IMR-90 (cell line): Measurements from ENCODE around the gene LRRC4C. TPM values are rescaled to one million over a fixed set of nuclear protein-coding genes. Genes with fewer than 3 reads are reported as not detected.

Source experiments
- ATAC-seq: fragments of 200-7000 bp; cut with Tn5 transposase; 2 replicates; pipeline ENCODE4 v1.9.1; 2020; ENCODE audit warnings: low read depth, mild to moderate bottlenecking, moderate library complexity
- BruUV-seq: library from RNA; stranded (reverse); fragments of 400-500 nt; replicated peaks from 2 replicates; lab custom pipeline; 2021; lab: Mats Ljungman, UMichigan
- CTCF ChIA-PET: fragments of 300-600 bp; formaldehyde crosslinking; extraction: SDS; loops from one replicate; lab custom pipeline; 2021; ENCODE audit warnings: antibody characterized with exemption; lab: Yijun Ruan, JAX
- POLR2A ChIA-PET: fragments of 300-600 bp; sonication (Branson Sonifier 250); formaldehyde crosslinking; loops from one replicate; lab custom pipeline; 2022; ENCODE audit warnings: antibody characterized with exemption; ENCODE audit not compliant: unreplicated experiment; lab: Charles Lee
- DNase-seq: peaks from one replicate; pipeline ENCODE4 v3.0.0; 2013
- H2AFZ ChIP-seq: replicated peaks from 2 replicates; pipeline ENCODE3; 2013; ENCODE audit warnings: low read length, mild to moderate bottlenecking; ENCODE audit not compliant: poor library complexity
- H2AK5ac ChIP-seq: 2 replicates; pipeline ENCODE4 v1.6.1; 2013; ENCODE audit warnings: low read depth, low read length, inconsistent platforms
- H2AK9ac ChIP-seq: replicated peaks from 2 replicates; pipeline ENCODE3; 2013; ENCODE audit warnings: mild to moderate bottlenecking, low read depth, low read length, moderate library complexity; ENCODE audit not compliant: poor library complexity
- H2BK120ac ChIP-seq: 2 replicates; pipeline ENCODE4 v1.6.1; 2013; ENCODE audit warnings: low read depth, low read length, inconsistent platforms
- H2BK15ac ChIP-seq: 3 replicates; pipeline ENCODE4 v1.6.1; 2013; ENCODE audit warnings: low read depth, low read length, inconsistent platforms
- H2BK20ac ChIP-seq: 2 replicates; pipeline ENCODE4 v1.6.1; 2013; ENCODE audit warnings: low read depth, mild to moderate bottlenecking, inconsistent platforms, low read length, moderate library complexity
- H2BK5ac ChIP-seq: 2 replicates; pipeline ENCODE4 v1.6.1; 2013; ENCODE audit warnings: mild to moderate bottlenecking, low read depth, low read length, inconsistent platforms; ENCODE audit not compliant: poor library complexity, severe bottlenecking
- H3K14ac ChIP-seq: replicated peaks from 2 replicates; pipeline ENCODE4 v1.6.1; 2013; ENCODE audit warnings: low read depth, low read length, inconsistent platforms
- H3K18ac ChIP-seq: 2 replicates; pipeline ENCODE4 v1.6.1; 2013; ENCODE audit warnings: low read depth, low read length, control low read depth
- H3K23ac ChIP-seq: 2 replicates; pipeline ENCODE4 v1.6.1; 2013; ENCODE audit warnings: low read depth, low read length, inconsistent platforms
- H3K27ac ChIP-seq: 2 replicates; pipeline ENCODE4 v1.5.1; 2013; ENCODE audit warnings: mild to moderate bottlenecking, control low read depth, low read length; ENCODE audit not compliant: insufficient read depth
- H3K27me3 ChIP-seq: 2 replicates; pipeline ENCODE4 v1.6.1; 2013; ENCODE audit warnings: low read length; ENCODE audit not compliant: control insufficient read depth, insufficient read depth
- H3K36me3 ChIP-seq: 2 replicates; pipeline ENCODE4 v1.6.1; 2013; ENCODE audit warnings: low read length, mixed read lengths; ENCODE audit not compliant: control insufficient read depth, insufficient read depth
- H3K4ac ChIP-seq: 2 replicates; pipeline ENCODE4 v1.6.1; 2013; ENCODE audit warnings: low read depth, low read length, inconsistent platforms
- H3K4me1 ChIP-seq: 2 replicates; pipeline ENCODE4 v1.6.1; 2013; ENCODE audit warnings: low read length, mixed read lengths; ENCODE audit not compliant: control insufficient read depth, insufficient read depth
- H3K4me2 ChIP-seq: 2 replicates; pipeline ENCODE4 v1.6.1; 2013; ENCODE audit warnings: low read depth, mild to moderate bottlenecking, control low read depth, low read length, moderate library complexity
- H3K4me3 ChIP-seq: 2 replicates; pipeline ENCODE4 v1.5.1; 2013; ENCODE audit warnings: low read depth, mild to moderate bottlenecking, control low read depth, low read length, moderate library complexity; ENCODE audit not compliant: insufficient read depth
- H3K56ac ChIP-seq: 2 replicates; pipeline ENCODE4 v1.6.1; 2013; ENCODE audit warnings: low read length, inconsistent platforms; ENCODE audit not compliant: insufficient read depth; ENCODE audit errors: extremely low read depth
- H3K79me1 ChIP-seq, 2 experiments: 2 replicates each; pipeline ENCODE4 v1.6.1; 2013; ENCODE audit warnings: low read length in 2 of 2, inconsistent platforms in 1 of 2, low read depth in 1 of 2
- H3K9ac ChIP-seq: 2 replicates; pipeline ENCODE4 v1.6.1; 2013; ENCODE audit warnings: low read depth, low read length, control low read depth
- H3K9me1 ChIP-seq: 2 replicates; pipeline ENCODE4 v1.6.1; 2013; ENCODE audit warnings: low read length, inconsistent platforms; ENCODE audit not compliant: insufficient read depth
- H3K9me3 ChIP-seq: 2 replicates; pipeline ENCODE4 v1.6.1; 2013; ENCODE audit warnings: low read length; ENCODE audit not compliant: control insufficient read depth, insufficient read depth
- H4K20me1 ChIP-seq: 2 replicates; pipeline ENCODE4 v1.6.1; 2013; ENCODE audit warnings: low read length, inconsistent platforms; ENCODE audit not compliant: insufficient read depth
- H4K5ac ChIP-seq: 2 replicates; pipeline ENCODE4 v1.6.1; 2013; ENCODE audit warnings: mild to moderate bottlenecking, low read depth, low read length, control low read depth
- H4K8ac ChIP-seq, 2 experiments: 2 replicates each; pipeline ENCODE4 v1.6.1; 2013; ENCODE audit warnings: low read depth in 2 of 2, low read length in 2 of 2, control low read depth in 1 of 2, inconsistent platforms in 1 of 2
- H4K91ac ChIP-seq: 2 replicates; pipeline ENCODE4 v1.6.1; 2013; ENCODE audit warnings: low read depth, low read length, inconsistent platforms; ENCODE audit not compliant: insufficient read depth
- BHLHE40 ChIP-seq: fragments of 150-350 bp; IDR thresholded peaks from 2 replicates; pipeline ENCODE4 v1.6.1; 2016; ENCODE audit warnings: mild to moderate bottlenecking, low read depth, low read length
- CEBPB ChIP-seq: IDR thresholded peaks from 2 replicates; pipeline ENCODE4 v1.6.1; 2012; ENCODE audit warnings: low read depth, low read length, improper control_type of control experiment
- CHD1 ChIP-seq: IDR thresholded peaks from 2 replicates; pipeline ENCODE4 v1.6.1; 2012; ENCODE audit warnings: low read depth, low read length, improper control_type of control experiment
- CTCF ChIP-seq: conservative IDR thresholded peaks from 2 replicates; pipeline ENCODE4 v1.5.1; 2012; ENCODE audit warnings: mild to moderate bottlenecking, low read depth, low read length, improper control_type of control experiment
- ELK1 ChIP-seq: fragments of 150-350 bp; IDR thresholded peaks from 2 replicates; pipeline ENCODE4 v1.6.1; 2016; ENCODE audit warnings: low read depth, mild to moderate bottlenecking, low read length, moderate library complexity, borderline replicate concordance
- FOS ChIP-seq: fragments of 150-350 bp; IDR thresholded peaks from 2 replicates; pipeline ENCODE4 v1.6.1; 2016; ENCODE audit warnings: low read depth, low read length
- MAFK ChIP-seq: IDR thresholded peaks from 2 replicates; pipeline ENCODE4 v1.6.1; 2012; ENCODE audit warnings: low read depth, low read length, improper control_type of control experiment
- MAZ ChIP-seq: IDR thresholded peaks from 2 replicates; pipeline ENCODE4 v1.6.1; 2012; ENCODE audit warnings: low read depth, mild to moderate bottlenecking, low read length, improper control_type of control experiment, moderate library complexity, borderline replicate concordance
- MXI1 ChIP-seq: IDR thresholded peaks from 2 replicates; pipeline ENCODE4 v1.6.1; 2012; ENCODE audit warnings: low read depth, mild to moderate bottlenecking, low read length, moderate library complexity, borderline replicate concordance
- NFE2L2 ChIP-seq: fragments of 150-350 bp; IDR thresholded peaks from 2 replicates; pipeline ENCODE4 v1.6.1; 2016; ENCODE audit warnings: low read depth, mild to moderate bottlenecking, low read length
- POLR2A ChIP-seq: IDR thresholded peaks from 2 replicates; pipeline ENCODE4 v1.6.1; 2012; ENCODE audit warnings: mild to moderate bottlenecking, low read depth, low read length
- RAD21 ChIP-seq: IDR thresholded peaks from 2 replicates; pipeline ENCODE4 v1.6.1; 2012; ENCODE audit warnings: low read length, improper control_type of control experiment
- RCOR1 ChIP-seq: IDR thresholded peaks from 2 replicates; pipeline ENCODE4 v1.6.1; 2012; ENCODE audit warnings: mild to moderate bottlenecking, low read length, improper control_type of control experiment; ENCODE audit not compliant: insufficient replicate concordance
- RFX5 ChIP-seq: IDR thresholded peaks from 2 replicates; pipeline ENCODE4 v1.8.0; 2012; ENCODE audit warnings: low read depth, mild to moderate bottlenecking, low read length, moderate library complexity
- SMC3 ChIP-seq: fragments of 150-350 bp; IDR thresholded peaks from 2 replicates; pipeline ENCODE4 v1.6.1; 2016; ENCODE audit warnings: low read depth, mild to moderate bottlenecking, antibody characterized with exemption, low read length, moderate library complexity
- USF2 ChIP-seq: fragments of 150-350 bp; IDR thresholded peaks from 2 replicates; pipeline ENCODE4 v1.6.1; 2017; ENCODE audit warnings: mild to moderate bottlenecking, antibody characterized with exemption, low read length, low read depth
- WGBS, 2 experiments: methylation state at CpG; one replicate each; pipeline versions ENCODE4 v1.1.5 to v1.1.7; 2013; ENCODE audit warnings: missing lambda C conversion rate in 2 of 2; ENCODE audit not compliant: insufficient read length in 1 of 2; ENCODE audit errors: extremely low coverage in 2 of 2; 5-methylcytosine and 5-hydroxymethylcytosine counted together
- dilution Hi-C: fragments of 300-500 bp; cut with HindIII; formaldehyde crosslinking; loops from one replicate; pipeline ENCODE4 v1.14.3; 2018; ENCODE audit warnings: low sequenced_read_pairs; ENCODE audit not compliant: unreplicated experiment
- in situ Hi-C: fragments of 300-500 bp; cut with MboI; formaldehyde crosslinking; loops from 3 replicates; pipeline ENCODE4 v1.14.3; 2019; ENCODE audit warnings: low sequenced_read_pairs, inconsistent platforms, mixed read lengths
- intact Hi-C: fragments of 100-400 bp; cut with micrococcal nuclease; formaldehyde crosslinking; loops from 2 replicates; pipeline ENCODE4 v1.10.0; 2022
- polyA plus RNA-seq, 3 experiments: library from polyadenylated mRNA; depleted of rRNA; stranded (reverse); fragments of >200 nt; gene quantifications; 2 replicates each; pipeline ENCODE4 v1.2.3, GENCODE V29; 2012; ENCODE audit warnings: low replicate concordance in 1 of 3
- total RNA-seq: library from RNA; depleted of rRNA; stranded (reverse); fragments of >200 nt; gene quantifications from 2 replicates; pipeline ENCODE4 v1.2.3, GENCODE V29; 2012

The LRRC4C gene
- total and polyA plus RNA-seq, 2 of the 4 experiments (the other 2 are of a cell fraction), result under 0.01 to 0.03 TPM

GRCh38 chr11:41384329-41384728, 75.1 kb downstream of the LRRC4C start:
- Histone ChIP-seq H2AK9ac (no peak overlapping the region), H3K4me3 (no peak overlapping the region), H4K91ac (no peak overlapping the region), H4K5ac (no peak overlapping the region), H2BK15ac (no peak overlapping the region), H3K27ac (no peak overlapping the region), H4K20me1 (no peaks in the 10 kb centered on the region), H2AFZ (no peak overlapping the region), H3K4ac (no peak overlapping the region), H2BK5ac (no peak overlapping the region), H3K4me2 (no peak overlapping the region), H3K23ac (no peak overlapping the region), H3K9me3 (peaks cover 3% of the 10 kb centered on the region), H3K27me3 (no peaks in the 10 kb centered on the region), H3K56ac (no peak overlapping the region), H3K9me1 (no peaks in the 10 kb centered on the region), H3K18ac (no peak overlapping the region), H2BK20ac (no peak overlapping the region), H2BK120ac (no peak overlapping the region), H3K79me1 (no peaks in the 10 kb centered on the region), H3K4me1 (no peaks in the 10 kb centered on the region), H2AK5ac (no peak overlapping the region), H3K36me3 (no peaks in the 10 kb centered on the region), H3K9ac (no peak overlapping the region), H3K14ac (no peak overlapping the region), H4K8ac (no peak overlapping the region)
- POLR2A ChIA-PET, result no interaction called here
- CTCF ChIA-PET, result no interaction called here
- intact Hi-C loops (no loop called here), in situ Hi-C loops (no loop called here), dilution Hi-C loops (no loop called here)
- DNase-seq (no peak), ATAC-seq (no peak)
- TF ChIP-seq NFE2L2, result no peak
- no peak for TF ChIP-seq POLR2A
- TF ChIP-seq SMC3, result no peak
- TF ChIP-seq USF2, result no peak
- TF ChIP-seq CEBPB, result no peak
- no peak for TF ChIP-seq RFX5
- no peak for TF ChIP-seq FOS
- TF ChIP-seq BHLHE40, result no peak
- no peak for TF ChIP-seq CTCF
- TF ChIP-seq RCOR1, result no peak
- TF ChIP-seq MXI1, result no peak
- no peak for TF ChIP-seq MAZ
- no peak for TF ChIP-seq ELK1
- no peak for TF ChIP-seq CHD1
- TF ChIP-seq MAFK, result no peak
- no peak for TF ChIP-seq RAD21
- WGBS, 2 experiments, result no CpG with 5 or more reads among the region's 1 CpG
- no TSS peak for BruUV-seq
